ENCODE data around the gene FOXK2.

Gene FOXK2

GRCh38 chr17:82517230-82517865, 2.2 kb upstream of the FOXK2 start:
- Histone ChIP-seq H3K27ac (ENCODE audit: low read depth, low read length) (no peak overlapping the region), H3K4me1 (ENCODE audit: control insufficient read depth, insufficient read depth, low read length) (no peaks in the 10 kb centered on the region), H3K27me3 (ENCODE audit: control insufficient read depth, insufficient read depth, low read length) (no peaks in the 10 kb centered on the region), H3K9me3 (ENCODE audit: control insufficient read depth, insufficient read depth, low read depth, low read length) (no peaks in the 10 kb centered on the region), H3K4me3 (ENCODE audit: low read depth, low read length) (no peak overlapping the region), H3K9ac (ENCODE audit: low read length) (no peak overlapping the region), H3K36me3 (ENCODE audit: control insufficient read depth, insufficient read depth, low read length) (no peaks in the 10 kb centered on the region)

- Histone ChIP-seq H3K27ac (ENCODE audit: low read depth, low read length) (no peak overlapping the region; the same call in 1 of the 2 replicates), H3K4me1 (ENCODE audit: control insufficient read depth, insufficient read depth, low read length) (0 out of 2 replicates have a peak, but pooled peaks cover 4% of the 10 kb centered on the region), H3K36me3 (ENCODE audit: control insufficient read depth, insufficient read depth, low read length) (no peaks in the 10 kb centered on the region), H3K4me3 (ENCODE audit: low read depth, low read length) (peak overlapping the region; percentile 69), H3K9ac (ENCODE audit: low read length) (peak overlapping the region; percentile 81), H3K9me3 (ENCODE audit: control insufficient read depth, insufficient read depth, low read depth, low read length) (no peaks in the 10 kb centered on the region), H3K27me3 (ENCODE audit: control insufficient read depth, insufficient read depth, low read length) (no peaks in the 10 kb centered on the region)
Measured at GRCh38 chr17:82519971-82520903, 705 bp downstream of the FOXK2 start.

- H3K9ac ChIP-seq (ENCODE audit: low read length) = no peak overlapping the region
- no peak overlapping the region for H3K4me3 ChIP-seq (ENCODE audit: low read depth, low read length)
- H3K27me3 ChIP-seq (ENCODE audit: control insufficient read depth, insufficient read depth, low read length) = no peaks in the 10 kb centered on the region
- peaks cover 15% of the 10 kb centered on the region for H3K4me1 ChIP-seq (ENCODE audit: control insufficient read depth, insufficient read depth, low read length)
- no peaks in the 10 kb centered on the region for H3K9me3 ChIP-seq (ENCODE audit: control insufficient read depth, insufficient read depth, low read depth, low read length)
- H3K27ac ChIP-seq (ENCODE audit: low read depth, low read length) = no peak overlapping the region
- H3K36me3 ChIP-seq (ENCODE audit: control insufficient read depth, insufficient read depth, low read length) = no peaks in the 10 kb centered on the region
Measured at GRCh38 chr17:82524540-82524939, 5.0 kb downstream of the FOXK2 start.

GRCh38 chr17:82525712-82526111, 6.2 kb downstream of the FOXK2 start:
- H3K4me3 ChIP-seq (ENCODE audit: low read depth, low read length) = no peak overlapping the region
- no peak overlapping the region for H3K9ac ChIP-seq (ENCODE audit: low read length)
- H3K4me1 ChIP-seq (ENCODE audit: control insufficient read depth, insufficient read depth, low read length) = peaks cover 19% of the 10 kb centered on the region
- no peaks in the 10 kb centered on the region for H3K36me3 ChIP-seq (ENCODE audit: control insufficient read depth, insufficient read depth, low read length)
- no peaks in the 10 kb centered on the region for H3K27me3 ChIP-seq (ENCODE audit: control insufficient read depth, insufficient read depth, low read length)
- H3K9me3 ChIP-seq (ENCODE audit: control insufficient read depth, insufficient read depth, low read depth, low read length) = no peaks in the 10 kb centered on the region
- H3K27ac ChIP-seq (ENCODE audit: low read depth, low read length) = no peak overlapping the region

GRCh38 chr17:82527898-82528297, 8.4 kb downstream of the FOXK2 start:
- H3K27ac ChIP-seq (ENCODE audit: low read depth, low read length) = no peak overlapping the region
- H3K9ac ChIP-seq (ENCODE audit: low read length) = no peak overlapping the region
- no peaks in the 10 kb centered on the region for H3K27me3 ChIP-seq (ENCODE audit: control insufficient read depth, insufficient read depth, low read length)
- H3K4me1 ChIP-seq (ENCODE audit: control insufficient read depth, insufficient read depth, low read length) = peaks cover 19% of the 10 kb centered on the region
- H3K36me3 ChIP-seq (ENCODE audit: control insufficient read depth, insufficient read depth, low read length) = no peaks in the 10 kb centered on the region
- H3K9me3 ChIP-seq (ENCODE audit: control insufficient read depth, insufficient read depth, low read depth, low read length) = no peaks in the 10 kb centered on the region
- H3K4me3 ChIP-seq (ENCODE audit: low read depth, low read length) = no peak overlapping the region

GRCh38 chr17:82528484-82529265, 9.1 kb downstream of the FOXK2 start:
- H3K4me1 ChIP-seq (ENCODE audit: control insufficient read depth, insufficient read depth, low read length) = peaks cover 21% of the 10 kb centered on the region
- no peak overlapping the region for H3K27ac ChIP-seq (ENCODE audit: low read depth, low read length)

GRCh38 chr17:82529914-82530300, 10.4 kb downstream of the FOXK2 start:
- H3K4me3 ChIP-seq (ENCODE audit: low read depth, low read length) = no peak overlapping the region
- H3K9ac ChIP-seq (ENCODE audit: low read length) = peak overlapping the region; percentile 4
- no peak overlapping the region for H3K27ac ChIP-seq (ENCODE audit: low read depth, low read length)
- no peaks in the 10 kb centered on the region for H3K9me3 ChIP-seq (ENCODE audit: control insufficient read depth, insufficient read depth, low read depth, low read length)
- H3K27me3 ChIP-seq (ENCODE audit: control insufficient read depth, insufficient read depth, low read length) = no peaks in the 10 kb centered on the region
- peaks cover 29% of the 10 kb centered on the region for H3K4me1 ChIP-seq (ENCODE audit: control insufficient read depth, insufficient read depth, low read length)
- no peaks in the 10 kb centered on the region for H3K36me3 ChIP-seq (ENCODE audit: control insufficient read depth, insufficient read depth, low read length)

More at GRCh38 chr17:82528484-82529265, 9.1 kb downstream of the FOXK2 start:
- H3K4me3 ChIP-seq (ENCODE audit: low read depth, low read length) = no peak overlapping the region
- H3K9ac ChIP-seq (ENCODE audit: low read length) = no peak overlapping the region
- no peaks in the 10 kb centered on the region for H3K9me3 ChIP-seq (ENCODE audit: control insufficient read depth, insufficient read depth, low read depth, low read length)
- no peaks in the 10 kb centered on the region for H3K27me3 ChIP-seq (ENCODE audit: control insufficient read depth, insufficient read depth, low read length)
- no peaks in the 10 kb centered on the region for H3K36me3 ChIP-seq (ENCODE audit: control insufficient read depth, insufficient read depth, low read length)

GRCh38 chr17:82531431-82531881, 11.9 kb downstream of the FOXK2 start:
- Histone ChIP-seq H3K36me3 (ENCODE audit: control insufficient read depth, insufficient read depth, low read length) (no peaks in the 10 kb centered on the region), H3K27ac (ENCODE audit: low read depth, low read length) (no peak overlapping the region)

GRCh38 chr17:82534401-82534812, 14.9 kb downstream of the FOXK2 start:
- H3K4me1 ChIP-seq (ENCODE audit: control insufficient read depth, insufficient read depth, low read length) = peaks cover 39% of the 10 kb centered on the region
- H3K27ac ChIP-seq (ENCODE audit: low read depth, low read length) = no peak overlapping the region
- no peak overlapping the region for H3K4me3 ChIP-seq (ENCODE audit: low read depth, low read length)
- H3K9me3 ChIP-seq (ENCODE audit: control insufficient read depth, insufficient read depth, low read depth, low read length) = no peaks in the 10 kb centered on the region
- H3K9ac ChIP-seq (ENCODE audit: low read length) = no peak overlapping the region
- no peaks in the 10 kb centered on the region for H3K36me3 ChIP-seq (ENCODE audit: control insufficient read depth, insufficient read depth, low read length)
- H3K27me3 ChIP-seq (ENCODE audit: control insufficient read depth, insufficient read depth, low read length) = no peaks in the 10 kb centered on the region

More at GRCh38 chr17:82531431-82531881, 11.9 kb downstream of the FOXK2 start:
- H3K27me3 ChIP-seq (ENCODE audit: control insufficient read depth, insufficient read depth, low read length) = no peaks in the 10 kb centered on the region
- no peak overlapping the region for H3K4me3 ChIP-seq (ENCODE audit: low read depth, low read length)
- no peaks in the 10 kb centered on the region for H3K9me3 ChIP-seq (ENCODE audit: control insufficient read depth, insufficient read depth, low read depth, low read length)
- H3K4me1 ChIP-seq (ENCODE audit: control insufficient read depth, insufficient read depth, low read length) = peaks cover 43% of the 10 kb centered on the region
- H3K9ac ChIP-seq (ENCODE audit: low read length) = no peak overlapping the region

GRCh38 chr17:82536512-82537201, 17.1 kb downstream of the FOXK2 start:
- H3K27me3 ChIP-seq (ENCODE audit: control insufficient read depth, insufficient read depth, low read length) = no peaks in the 10 kb centered on the region
- no peak overlapping the region for H3K4me3 ChIP-seq (ENCODE audit: low read depth, low read length)
- peak overlapping the region; percentile 63 for H3K27ac ChIP-seq (ENCODE audit: low read depth, low read length)
- peak overlapping the region; percentile 29 for H3K9ac ChIP-seq (ENCODE audit: low read length)
- H3K4me1 ChIP-seq (ENCODE audit: control insufficient read depth, insufficient read depth, low read length) = peaks cover 33% of the 10 kb centered on the region
- H3K9me3 ChIP-seq (ENCODE audit: control insufficient read depth, insufficient read depth, low read depth, low read length) = no peaks in the 10 kb centered on the region
- H3K36me3 ChIP-seq (ENCODE audit: control insufficient read depth, insufficient read depth, low read length) = no peaks in the 10 kb centered on the region

All from HUES6 (cell line).